ENCODE data around the gene TMEM184A. TPM values are rescaled to one million over a fixed set of nuclear protein-coding genes. Genes with fewer than 3 reads are reported as not detected.

TMEM184A gene
- total and polyA plus RNA-seq, 7 donors: 0.28 to 60.3 (median 9.3) TPM; not detected in 3

DNA sequence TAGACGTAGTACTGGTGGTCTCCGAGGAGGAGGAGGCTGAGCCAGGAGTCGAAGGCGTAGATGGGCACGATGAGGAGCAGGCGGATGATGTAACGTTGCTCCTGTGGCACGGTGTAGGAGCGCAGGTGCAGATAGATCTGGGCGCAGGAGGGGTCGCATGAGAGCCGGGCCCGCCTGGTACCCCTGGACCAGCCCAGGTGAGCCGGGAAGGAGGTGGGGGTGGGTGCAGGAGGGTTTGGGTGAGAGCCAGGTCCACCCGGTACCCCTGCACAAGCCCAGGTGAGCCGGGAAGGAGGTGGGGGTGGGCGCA lies 5.2 kb downstream of the TMEM184A start:
- TF ChIP-seq EP300 (IDR thresholded peaks at IDR 0.05): no peak
- no peak for TF ChIP-seq POLR2AphosphoS5 (IDR thresholded peaks at IDR 0.05)
- TF ChIP-seq, protein P1, sequence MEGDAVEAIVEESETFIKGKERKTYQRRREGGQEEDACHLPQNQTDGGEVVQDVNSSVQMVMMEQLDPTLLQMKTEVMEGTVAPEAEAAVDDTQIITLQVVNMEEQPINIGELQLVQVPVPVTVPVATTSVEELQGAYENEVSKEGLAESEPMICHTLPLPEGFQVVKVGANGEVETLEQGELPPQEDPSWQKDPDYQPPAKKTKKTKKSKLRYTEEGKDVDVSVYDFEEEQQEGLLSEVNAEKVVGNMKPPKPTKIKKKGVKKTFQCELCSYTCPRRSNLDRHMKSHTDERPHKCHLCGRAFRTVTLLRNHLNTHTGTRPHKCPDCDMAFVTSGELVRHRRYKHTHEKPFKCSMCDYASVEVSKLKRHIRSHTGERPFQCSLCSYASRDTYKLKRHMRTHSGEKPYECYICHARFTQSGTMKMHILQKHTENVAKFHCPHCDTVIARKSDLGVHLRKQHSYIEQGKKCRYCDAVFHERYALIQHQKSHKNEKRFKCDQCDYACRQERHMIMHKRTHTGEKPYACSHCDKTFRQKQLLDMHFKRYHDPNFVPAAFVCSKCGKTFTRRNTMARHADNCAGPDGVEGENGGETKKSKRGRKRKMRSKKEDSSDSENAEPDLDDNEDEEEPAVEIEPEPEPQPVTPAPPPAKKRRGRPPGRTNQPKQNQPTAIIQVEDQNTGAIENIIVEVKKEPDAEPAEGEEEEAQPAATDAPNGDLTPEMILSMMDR (IDR thresholded peaks at IDR 0.05): no peak
- Histone ChIP-seq H3K27me3 (peaks cover 0 to 4% (median 0%) of the 10 kb centered on the region in 3 donors), H3K36me3 (no peaks in the 10 kb centered on the region), H3K27ac (no peak overlapping the region), H3K4me1 (peaks cover 0 to 9% (median 8%) of the 10 kb centered on the region in 4 donors), H3K9me3 (no peaks in the 10 kb centered on the region), H3K4me3 (no peak overlapping the region)
- intact Hi-C loops (cut with DNase I): no loop called here
- 93 to 95% methylated on average over 17 of the region's 17 CpGs for WGBS, 2 donors
- no peak for DNase-seq

DNA sequence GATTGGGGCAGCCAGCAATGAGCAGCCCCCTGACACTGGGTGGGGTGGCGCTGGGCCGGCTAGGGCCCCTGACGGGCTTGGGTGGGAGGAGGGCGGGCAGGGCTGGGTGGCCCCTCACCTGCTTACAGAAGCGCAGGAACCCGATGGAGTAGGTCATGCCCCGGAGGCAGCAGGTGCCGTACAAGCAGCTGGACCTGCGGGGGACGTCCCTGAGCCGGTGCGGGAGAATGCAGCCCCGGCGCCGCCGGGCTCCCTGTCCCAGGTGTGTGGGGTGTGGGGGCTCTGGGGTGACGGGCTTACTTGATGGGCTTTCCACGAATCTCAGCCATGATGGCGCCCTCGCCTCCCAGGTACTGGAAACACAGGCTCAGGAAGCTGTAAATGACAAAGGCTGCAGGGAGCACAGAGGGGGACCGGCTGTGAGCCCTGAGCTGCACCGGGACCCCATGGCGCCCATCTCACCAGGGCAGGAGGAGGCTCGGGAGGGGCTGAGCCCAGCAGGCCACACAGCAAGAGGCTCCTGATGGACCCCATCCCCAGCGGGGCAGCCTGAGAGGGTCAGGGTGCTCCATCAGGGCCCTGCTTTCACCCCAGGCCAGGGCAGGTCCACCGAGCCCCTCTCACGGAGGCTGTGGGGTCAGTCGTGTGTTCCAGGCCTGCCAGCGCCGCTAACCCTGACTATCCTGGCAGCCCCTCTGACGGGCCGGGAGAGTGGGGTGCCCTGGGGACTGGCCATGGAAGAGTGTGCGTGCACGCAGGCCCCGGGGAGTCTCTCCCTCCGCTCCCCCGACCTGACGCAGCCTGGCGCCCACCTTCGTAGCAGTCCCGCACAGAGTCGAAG lies 5.8 kb downstream of the TMEM184A start:
- H3K4me1 ChIP-seq: peaks cover 0 to 3% (median 2%) of the 10 kb centered on the region in 4 donors
- no peaks in the 10 kb centered on the region for H3K9me3 ChIP-seq
- DNase-seq: no peak
- intact Hi-C loops (cut with DNase I): no loop called here
- WGBS, 2 donors: 91 to 93% methylated on average over 42 of the region's 42 CpGs
- no peak overlapping the region for H3K27ac ChIP-seq
- no peak for TF ChIP-seq EP300 (IDR thresholded peaks at IDR 0.05)
- TF ChIP-seq POLR2AphosphoS5 (IDR thresholded peaks at IDR 0.05): no peak
- TF ChIP-seq, protein P1 (IDR thresholded peaks at IDR 0.05): no peak
- TF ChIP-seq POLR2A (IDR thresholded peaks at IDR 0.05): no peak
- H3K4me3 ChIP-seq: no peak overlapping the region
- H3K27me3 ChIP-seq: no peaks in the 10 kb centered on the region
- no peaks in the 10 kb centered on the region for H3K36me3 ChIP-seq

DNA sequence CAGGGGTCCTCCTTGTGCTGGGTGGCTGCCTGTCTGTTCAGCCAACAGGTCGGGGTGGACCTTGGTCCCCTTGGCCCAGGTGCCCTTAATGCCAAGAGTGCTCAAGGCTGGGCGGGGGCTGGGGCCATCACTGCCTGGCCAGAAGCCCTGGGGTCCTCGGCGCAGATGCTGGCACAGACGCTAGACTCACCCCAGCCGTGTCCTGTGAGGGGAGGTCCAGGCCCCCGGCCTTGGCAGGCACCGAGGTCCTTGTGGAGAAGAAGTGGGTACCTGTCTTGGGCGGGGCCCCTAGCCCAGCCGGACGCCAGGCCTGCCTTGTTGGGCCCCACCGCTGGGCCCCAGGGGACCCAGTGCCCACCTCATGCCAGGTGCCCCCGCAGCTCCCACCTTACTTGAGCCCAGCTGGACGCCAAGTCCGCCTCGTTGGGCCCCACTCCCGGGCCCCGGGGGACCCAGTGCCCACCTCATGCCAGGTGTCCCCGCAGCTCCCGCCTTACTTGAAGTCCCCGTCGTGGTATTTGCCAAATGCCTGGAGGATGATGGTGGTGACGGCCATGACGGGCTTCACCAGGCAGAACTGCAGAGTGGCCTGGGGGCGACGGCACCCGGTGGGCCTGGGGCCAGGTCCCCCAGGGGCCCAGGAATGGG lies 6.5 kb downstream of the TMEM184A start:
- no peak overlapping the region for H3K4me3 ChIP-seq
- no peak for DNase-seq
- intact Hi-C loops (cut with DNase I): no loop called here
- no peak overlapping the region for H3K27ac ChIP-seq
- H3K36me3 ChIP-seq: peaks cover 0 to 3% (median 0%) of the 10 kb centered on the region in 4 donors
- no peaks in the 10 kb centered on the region for H3K27me3 ChIP-seq
- 91 to 92% methylated on average over 27 of the region's 27 CpGs for WGBS, 2 donors
- no peaks in the 10 kb centered on the region for H3K4me1 ChIP-seq
- no peaks in the 10 kb centered on the region for H3K9me3 ChIP-seq
- TF ChIP-seq, protein P1 (IDR thresholded peaks at IDR 0.05): no peak
- no peak for TF ChIP-seq EP300 (IDR thresholded peaks at IDR 0.05)
- no peak for TF ChIP-seq POLR2A (IDR thresholded peaks at IDR 0.05)
- no peak for TF ChIP-seq POLR2AphosphoS5 (IDR thresholded peaks at IDR 0.05)

DNA sequence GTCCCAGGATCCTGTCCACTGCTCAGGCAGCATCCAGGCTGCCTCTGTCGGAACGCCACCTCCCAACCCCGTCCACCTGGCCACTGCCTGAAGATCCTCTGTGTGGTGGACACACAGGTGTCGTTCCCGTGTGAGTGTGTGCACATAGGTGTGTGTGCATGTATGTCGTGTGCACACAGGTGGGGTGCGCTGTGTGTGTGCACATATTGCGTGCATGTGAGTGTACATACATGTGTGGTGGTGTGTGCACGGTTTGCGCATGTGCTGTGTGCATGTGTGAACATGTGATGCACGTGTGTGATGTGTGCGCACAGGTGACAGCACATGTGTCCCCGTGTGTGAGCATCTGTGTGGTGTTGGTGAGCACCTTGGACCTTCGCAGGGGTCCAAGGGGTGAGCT lies 7.1 kb downstream of the TMEM184A start:
- 83 to 90% methylated on average over 14 of the region's 14 CpGs for WGBS, 2 donors
- no peaks in the 10 kb centered on the region for H3K9me3 ChIP-seq
- H3K36me3 ChIP-seq: peaks cover 0 to 9% (median 0%) of the 10 kb centered on the region in 4 donors
- no peaks in the 10 kb centered on the region for H3K27me3 ChIP-seq
- no peak overlapping the region for H3K4me3 ChIP-seq
- DNase-seq: no peak
- TF ChIP-seq, protein P1 (IDR thresholded peaks at IDR 0.05): no peak
- TF ChIP-seq POLR2AphosphoS5 (IDR thresholded peaks at IDR 0.05) (no peak), EP300 (IDR thresholded peaks at IDR 0.05) (no peak)
- intact Hi-C loops (cut with DNase I): no loop called here
- H3K27ac ChIP-seq: no peak overlapping the region
- no peaks in the 10 kb centered on the region for H3K4me1 ChIP-seq

Data from sigmoid colon (tissue), 7 donors.